GM18861 (cell line): ENCODE measurements around the gene PICK1.
"Not testable (repeated sequence)": the region's sequence is repeated elsewhere in the genome, so short reads cannot be mapped to it uniquely, and the experiment has no call there.

Source experiments
- ATAC-seq: cut with Tn5 transposase; IDR thresholded peaks from one replicate; pipeline ENCODE4 v1.9.1; 2021; ENCODE audit not compliant: unreplicated experiment

Gene PICK1

GRCh38 chr22:38030311-38031133, 26.7 kb upstream of the PICK1 start:
- ATAC-seq, result no peak

- no peak for ATAC-seq
These were observed 25.7 kb upstream of the PICK1 start for GRCh38 chr22:38031491-38031890.

GRCh38 chr22:38032681-38033521, 24.3 kb upstream of the PICK1 start:
- no peak for ATAC-seq

- ATAC-seq, result no peak
These were observed 23.5 kb upstream of the PICK1 start for GRCh38 chr22:38033522-38034277.

GRCh38 chr22:38034278-38034882, 22.8 kb upstream of the PICK1 start:
- no peak for ATAC-seq

- ATAC-seq, result no peak
These were observed 22.2 kb upstream of the PICK1 start for GRCh38 chr22:38034884-38035529.

GRCh38 chr22:38035530-38035885, 21.7 kb upstream of the PICK1 start:
- ATAC-seq, result no peak

GRCh38 chr22:38036392-38037062, 20.7 kb upstream of the PICK1 start:
- no peak for ATAC-seq

GRCh38 chr22:38037367-38038150, 19.6 kb upstream of the PICK1 start:
- ATAC-seq, result not testable (repeated sequence)

GRCh38 chr22:38038426-38038825, 18.8 kb upstream of the PICK1 start:
- ATAC-seq, result no peak

GRCh38 chr22:38038890-38039812, 18.1 kb upstream of the PICK1 start:
- no peak for ATAC-seq

GRCh38 chr22:38040953-38041759, 16.0 kb upstream of the PICK1 start:
- ATAC-seq, result no peak

GRCh38 chr22:38041760-38042487, 15.3 kb upstream of the PICK1 start:
- ATAC-seq, result no peak

GRCh38 chr22:38042488-38042790, 14.8 kb upstream of the PICK1 start:
- ATAC-seq, result no peak

- ATAC-seq, result no peak
These were observed 13.8 kb upstream of the PICK1 start for GRCh38 chr22:38043151-38044039.
